GM12878 (cell line): ENCODE results near the gene COMMD3. TPM values are rescaled to one million over a fixed set of nuclear protein-coding genes. Genes with fewer than 3 reads are reported as not detected.
A peak's percentile ranks its signal among the peaks of the same experiment; 100 is the strongest.

ENCODE experiments used
- ATAC-seq: fragments of 200-7000 bp; cut with Tn5 transposase; 3 replicates; pipeline ENCODE4 v1.9.1; 2020; ENCODE audit warnings: mild to moderate bottlenecking, moderate library complexity
- BruUV-seq: library from RNA; stranded (reverse); fragments of 400-500 nt; replicated peaks from 2 replicates; lab custom pipeline; 2021; lab: Mats Ljungman, UMichigan
- CTCF ChIA-PET: fragments of 300-600 bp; sonication (Branson Sonifier 250); formaldehyde crosslinking; extraction: SDS; loops from one replicate; lab custom pipeline; 2021; ENCODE audit warnings: inconsistent platforms; lab: Yijun Ruan, JAX
- POLR2A ChIA-PET: fragments of 350-600 bp; formaldehyde crosslinking; extraction: SDS; loops from one replicate; lab custom pipeline; 2021; ENCODE audit warnings: inconsistent platforms; lab: Charles Lee
- RAD21 ChIA-PET: fragments of 300-600 bp; sonication (Branson Sonifier 250); formaldehyde crosslinking; loops from one replicate; lab custom pipeline; 2023; ENCODE audit warnings: antibody characterized with exemption; ENCODE audit not compliant: unreplicated experiment; lab: Charles Lee
- SMC1A ChIA-PET: fragments of 300-600 bp; sonication (Branson Sonifier 250); formaldehyde crosslinking; loops from one replicate; lab custom pipeline; 2023; ENCODE audit not compliant: unreplicated experiment, uncharacterized antibody; lab: Charles Lee
- DNase-seq: peaks from one replicate; pipeline ENCODE4 v3.0.0-alpha.2; 2011; ENCODE audit warnings: low read depth, low spot score
- FAIRE-seq: peaks from 3 replicates; lab custom pipeline; 2011; peaks lifted over from hg19 to GRCh38; lab: Jason Lieb, UNC
- H2AFZ ChIP-seq: 2 replicates; pipeline ENCODE4 v1.6.0; 2011; ENCODE audit warnings: low read depth, low read length, control low read depth; ENCODE audit not compliant: control insufficient read depth
- H3K27ac ChIP-seq: 2 replicates; pipeline ENCODE4 v1.5.1; 2011; ENCODE audit warnings: control low read depth; ENCODE audit not compliant: control insufficient read depth, insufficient read depth
- H3K27me3 ChIP-seq, 2 experiments: replicated peaks in 1 of 2; 2 replicates each; pipeline versions ENCODE4 v1.6.0 to v1.6.1; 2011; ENCODE audit warnings: low read length in 1 of 2; ENCODE audit not compliant: control insufficient read depth in 2 of 2, insufficient read depth in 2 of 2
- H3K36me3 ChIP-seq, 2 experiments: 2 replicates each; pipeline ENCODE4 v1.5.1; 2011; ENCODE audit warnings: low read length in 1 of 2; ENCODE audit not compliant: control insufficient read depth in 2 of 2, insufficient read depth in 2 of 2
- H3K4me1 ChIP-seq: 2 replicates; pipeline ENCODE4 v1.6.1; 2011; ENCODE audit warnings: mild to moderate bottlenecking, low read length, moderate library complexity, mixed read lengths; ENCODE audit not compliant: control insufficient read depth, insufficient read depth
- H3K4me2 ChIP-seq: 2 replicates; pipeline ENCODE4 v1.6.0; 2011; ENCODE audit warnings: control low read depth; ENCODE audit not compliant: control insufficient read depth, insufficient read depth
- H3K4me3 ChIP-seq: fragments of 200-600 bp; sonication (generic); 2 replicates; pipeline ENCODE4 v1.5.1; 2016
- H3K79me2 ChIP-seq: 2 replicates; pipeline ENCODE4 v1.6.0; 2011; ENCODE audit warnings: low read length; ENCODE audit not compliant: control insufficient read depth, insufficient read depth
- H3K9ac ChIP-seq: 2 replicates; pipeline ENCODE4 v1.8.0; 2011; ENCODE audit warnings: low read length, control low read depth, mixed read lengths; ENCODE audit not compliant: control insufficient read depth, insufficient read depth
- H3K9me3 ChIP-seq: replicated peaks from 3 replicates; pipeline ENCODE4 v1.5.1; 2011; ENCODE audit warnings: mild to moderate bottlenecking, low read length; ENCODE audit not compliant: control insufficient read depth, insufficient read depth
- H4K20me1 ChIP-seq: 2 replicates; pipeline ENCODE4 v1.6.0; 2011; ENCODE audit not compliant: control insufficient read depth, insufficient read depth
- BCL11A ChIP-seq: IDR thresholded peaks from 2 replicates; pipeline ENCODE4 v1.6.1; 2011; ENCODE audit warnings: low read depth, low read length
- EP300 ChIP-seq, 2 experiments: fragments of 150-350 bp in 1 of 2; IDR thresholded peaks; 2 replicates each; pipeline ENCODE4 v1.6.1; 2011 to 2012; ENCODE audit warnings: low read depth in 2 of 2, low read length in 2 of 2, borderline replicate concordance in 1 of 2, improper control_type of control experiment in 1 of 2, inconsistent platforms in 1 of 2; ENCODE audit not compliant: control insufficient read depth in 1 of 2
- HCFC1 ChIP-seq: fragments of 150-350 bp; IDR thresholded peaks from 2 replicates; pipeline ENCODE4 v1.6.1; 2014; ENCODE audit warnings: low read length
- HDAC6 ChIP-seq: fragments of 200-600 bp; sonication (generic); IDR thresholded peaks from one replicate; pipeline ENCODE4 v1.8.0; 2017; ENCODE audit warnings: antibody characterized with exemption; ENCODE audit not compliant: unreplicated experiment
- IKZF1 ChIP-seq: fragments of 450-650 bp; conservative IDR thresholded peaks from 2 replicates; pipeline ENCODE4 v1.6.1; 2017; ENCODE audit warnings: antibody characterized with exemption, mild to moderate bottlenecking
- LARP7 ChIP-seq: fragments of 450-650 bp; IDR thresholded peaks from 2 replicates; pipeline ENCODE4 v1.6.1; 2017; ENCODE audit warnings: mild to moderate bottlenecking
- NR2F1 ChIP-seq: fragments of 450-650 bp; conservative IDR thresholded peaks from 2 replicates; pipeline ENCODE4 v1.6.1; 2017; ENCODE audit warnings: mild to moderate bottlenecking
- SIN3A ChIP-seq: IDR thresholded peaks from 2 replicates; pipeline ENCODE4 v1.6.1; 2012; ENCODE audit warnings: low read depth, low read length, improper control_type of control experiment
- SRF ChIP-seq, 2 experiments: IDR thresholded peaks; 2 replicates each; pipeline ENCODE4 v1.6.1; 2011; ENCODE audit warnings: low read depth in 2 of 2, low read length in 2 of 2, mild to moderate bottlenecking in 1 of 2, moderate library complexity in 1 of 2
- TBL1XR1 ChIP-seq: IDR thresholded peaks from 2 replicates; pipeline ENCODE4 v1.6.1; 2012; ENCODE audit warnings: low read depth, low read length, improper control_type of control experiment
- WGBS: methylation state at CpG from one replicate; pipeline ENCODE4 v1.1.6; 2016; ENCODE audit warnings: low lambda C conversion rate; ENCODE audit not compliant: insufficient replicate concordance, insufficient coverage; ENCODE audit errors: missing lambda C conversion rate; 5-methylcytosine and 5-hydroxymethylcytosine counted together
- in situ Hi-C: fragments of 300-500 bp; cut with MboI; formaldehyde crosslinking; loops from 9 replicates; pipeline ENCODE4 v1.14.3; 2018; ENCODE audit warnings: mixed read lengths
- intact Hi-C: fragments of 100-400 bp; cut with micrococcal nuclease; formaldehyde crosslinking; loops from one replicate; pipeline ENCODE4 v1.14.2; 2022; ENCODE audit not compliant: unreplicated experiment
- polyA plus RNA-seq, 11 experiments: library from polyadenylated mRNA; depleted of rRNA in 4 of 11; unstranded in 6 of 11; stranded (reverse) in 5 of 11; fragments of >200 nt; fragmentation: Nextera tagmentation in 4 of 11; fragmentation: Illumina TruSeq in 1 of 11; extraction: Ambion mirVana in 4 of 11; extraction: Trizol in 1 of 11; gene quantifications; 1 replicate in 1 of 11; 2 replicates in 10 of 11; pipeline versions ENCODE4 v1.2.1 to v1.2.3, GENCODE V29; 2011 to 2016; ENCODE audit warnings: inconsistent platforms in 2 of 11, missing spikeins in 2 of 11, low read depth in 1 of 11
- total RNA-seq, 4 experiments: library from RNA; depleted of rRNA in 3 of 4; stranded (reverse); fragments of >200 nt in 3 of 4; fragmentation: Illumina TruSeq in 1 of 4; extraction: Trizol in 1 of 4; gene quantifications; 2 replicates each; pipeline versions ENCODE4 v1.2.1 to v1.2.3, GENCODE V29; 2013 to 2021
- TF ChIP-seq, protein P1 (sequence below): fragments of 450-650 bp; IDR thresholded peaks from 2 replicates; pipeline ENCODE4 v1.6.1; 2016; ENCODE audit warnings: mild to moderate bottlenecking, moderate library complexity, borderline replicate concordance

COMMD3 gene
- total and polyA plus RNA-seq, 10 of the 15 experiments (the other 5 are each of a cell fraction or from before 2014, with no cell fraction given): 64.5 to 248 (median 84.4) TPM

DNA sequence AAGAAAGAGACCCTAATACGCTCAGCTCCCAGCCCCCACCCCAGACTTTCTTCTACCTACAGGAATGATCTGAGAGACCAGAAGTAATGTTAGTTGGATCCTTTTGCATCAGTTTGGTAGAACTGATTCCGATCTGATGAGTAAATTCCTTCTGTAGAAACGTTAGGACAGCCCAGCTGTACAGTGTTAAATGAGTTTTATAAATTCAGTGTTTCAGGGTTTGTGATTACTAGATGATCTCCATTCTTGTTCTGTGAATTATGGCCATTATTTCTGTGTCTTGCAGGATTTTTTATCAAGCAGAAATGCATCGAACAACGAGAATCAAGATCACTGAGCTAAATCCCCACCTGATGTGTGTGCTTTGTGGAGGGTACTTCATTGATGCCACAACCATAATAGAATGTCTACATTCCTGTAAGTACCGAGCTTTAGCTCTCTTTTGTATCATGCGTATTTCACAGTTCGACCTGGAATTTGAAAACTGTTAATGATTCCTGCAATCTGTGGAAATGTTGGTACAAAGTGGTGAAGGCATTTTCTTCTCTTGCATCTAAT lies 10.0 kb downstream of the COMMD3 start:
- Histone ChIP-seq H4K20me1 (peaks cover 2% of the 10 kb centered on the region; the same call in 1 of the 2 replicates), H3K4me2 (peak overlapping the region; percentile 80), H3K4me3 (peak overlapping the region; percentile 73), H3K9me3 (peaks cover 2% of the 10 kb centered on the region; the same call in 2 of the 3 replicates), H3K27me3 (peaks cover 3 to 14% of the 10 kb centered on the region in 2 experiments), H3K27ac (no peak overlapping the region), H3K4me1 (peaks cover 9% of the 10 kb centered on the region), H3K36me3 (peaks cover 2 to 13% of the 10 kb centered on the region in 2 experiments; a peak in 3 of 4 replicates), H3K79me2 (peaks cover 3% of the 10 kb centered on the region), H2AFZ (peak overlapping the region; percentile 49), H3K9ac (peak overlapping the region; percentile 43; the same call in 1 of the 2 replicates)
- ChIA-PET RAD21 (interaction anchor here (1.2 kb wide), 1 partner anchor 14 kb away, joined by 5 read pairs; no protein-coding TSS in a partner anchor), POLR2A (interaction anchor here (0.7 kb wide), 1 partner anchor 13 kb away, joined by 3 read pairs; no protein-coding TSS in a partner anchor), SMC1A (interaction anchor here (0.8 to 1.6 kb wide), 4 partner anchors 14 to 93 kb away, joined by 3 to 4 read pairs (median 3); no protein-coding TSS in a partner anchor), CTCF (interaction anchor here (1.3 kb wide), 1 partner anchor 332 kb away, joined by 4 read pairs; no protein-coding TSS in a partner anchor)
- in situ Hi-C loops: no loop called here
- no peak for ATAC-seq
- no peak for FAIRE-seq
- no TSS peak for BruUV-seq
- intact Hi-C loops: no loop called here
- 0 out of 2 replicates have a peak, but pooled peaks have one; percentile 1 for TF ChIP-seq LARP7
- TF ChIP-seq IKZF1: no peak
- no peak for TF ChIP-seq HCFC1
- WGBS: 71% methylated on average over 8 of the region's 8 CpGs
- DNase-seq: no peak

GRCh38 chr10:22329150-22329549 lies 13.0 kb downstream of the COMMD3 start:
- in situ Hi-C loops: no loop called here
- no peaks in the 10 kb centered on the region for H4K20me1 ChIP-seq
- peaks cover 2 to 13% of the 10 kb centered on the region in 2 experiments; a peak in 3 of 4 replicates for H3K36me3 ChIP-seq
- WGBS: 98% methylated on average over 3 of the region's 3 CpGs
- intact Hi-C loops: no loop called here
- peaks cover 3% of the 10 kb centered on the region for H3K79me2 ChIP-seq
- 0 out of 4 replicates have a peak, but pooled peaks cover 0 to under 1% of the 10 kb centered on the region in 2 experiments for H3K27me3 ChIP-seq
- no peak for ATAC-seq
- H3K4me1 ChIP-seq: peaks cover 17% of the 10 kb centered on the region
- ChIA-PET POLR2A (no interaction called here), SMC1A (no interaction called here), CTCF (no interaction called here), RAD21 (no interaction called here)
- DNase-seq: no peak
- no peaks in the 10 kb centered on the region; the same call in 2 of the 3 replicates for H3K9me3 ChIP-seq
- no peak overlapping the region for H3K9ac ChIP-seq
- no TSS peak for BruUV-seq
- no peak for FAIRE-seq
- no peak overlapping the region for H3K4me2 ChIP-seq
- H3K27ac ChIP-seq: no peak overlapping the region
- H2AFZ ChIP-seq: no peak overlapping the region
- H3K4me3 ChIP-seq: no peak overlapping the region
- TF ChIP-seq BCL11A: no peak
- TF ChIP-seq, protein P1, sequence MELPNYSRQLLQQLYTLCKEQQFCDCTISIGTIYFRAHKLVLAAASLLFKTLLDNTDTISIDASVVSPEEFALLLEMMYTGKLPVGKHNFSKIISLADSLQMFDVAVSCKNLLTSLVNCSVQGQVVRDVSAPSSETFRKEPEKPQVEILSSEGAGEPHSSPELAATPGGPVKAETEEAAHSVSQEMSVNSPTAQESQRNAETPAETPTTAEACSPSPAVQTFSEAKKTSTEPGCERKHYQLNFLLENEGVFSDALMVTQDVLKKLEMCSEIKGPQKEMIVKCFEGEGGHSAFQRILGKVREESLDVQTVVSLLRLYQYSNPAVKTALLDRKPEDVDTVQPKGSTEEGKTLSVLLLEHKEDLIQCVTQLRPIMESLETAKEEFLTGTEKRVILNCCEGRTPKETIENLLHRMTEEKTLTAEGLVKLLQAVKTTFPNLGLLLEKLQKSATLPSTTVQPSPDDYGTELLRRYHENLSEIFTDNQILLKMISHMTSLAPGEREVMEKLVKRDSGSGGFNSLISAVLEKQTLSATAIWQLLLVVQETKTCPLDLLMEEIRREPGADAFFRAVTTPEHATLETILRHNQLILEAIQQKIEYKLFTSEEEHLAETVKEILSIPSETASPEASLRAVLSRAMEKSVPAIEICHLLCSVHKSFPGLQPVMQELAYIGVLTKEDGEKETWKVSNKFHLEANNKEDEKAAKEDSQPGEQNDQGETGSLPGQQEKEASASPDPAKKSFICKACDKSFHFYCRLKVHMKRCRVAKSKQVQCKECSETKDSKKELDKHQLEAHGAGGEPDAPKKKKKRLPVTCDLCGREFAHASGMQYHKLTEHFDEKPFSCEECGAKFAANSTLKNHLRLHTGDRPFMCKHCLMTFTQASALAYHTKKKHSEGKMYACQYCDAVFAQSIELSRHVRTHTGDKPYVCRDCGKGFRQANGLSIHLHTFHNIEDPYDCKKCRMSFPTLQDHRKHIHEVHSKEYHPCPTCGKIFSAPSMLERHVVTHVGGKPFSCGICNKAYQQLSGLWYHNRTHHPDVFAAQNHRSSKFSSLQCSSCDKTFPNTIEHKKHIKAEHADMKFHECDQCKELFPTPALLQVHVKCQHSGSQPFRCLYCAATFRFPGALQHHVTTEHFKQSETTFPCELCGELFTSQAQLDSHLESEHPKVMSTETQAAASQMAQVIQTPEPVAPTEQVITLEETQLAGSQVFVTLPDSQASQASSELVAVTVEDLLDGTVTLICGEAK: no peak
- TF ChIP-seq EP300 (IDR thresholded peaks at IDR 0.05; ENCODE audit: borderline replicate concordance in 1 of 2, control insufficient read depth in 1 of 2, low read depth in 2 of 2, low read length in 2 of 2): no peak
- TF ChIP-seq SIN3A: no peak
- no peak for TF ChIP-seq HDAC6
- no peak for TF ChIP-seq SRF (IDR thresholded peaks at IDR 0.05; ENCODE audit: low read depth in 2 of 2, low read length in 2 of 2)
- no peak for TF ChIP-seq TBL1XR1
- TF ChIP-seq NR2F1: no peak
